HG03025 (cell line): ENCODE measurements around the gene TIAM2.
"Not testable (repeated sequence)": the region's sequence is repeated elsewhere in the genome, so short reads cannot be mapped to it uniquely, and the experiment has no call there.

Source experiments
- ATAC-seq: cut with Tn5 transposase; IDR thresholded peaks from one replicate; pipeline ENCODE4 v1.9.1; 2021; ENCODE audit warnings: mild to moderate bottlenecking, moderate library complexity; ENCODE audit not compliant: unreplicated experiment, low FRiP score

Gene TIAM2

GRCh38 chr6:155186052-155186658 is 191.0 kb downstream of the TIAM2 start:
- no peak for ATAC-seq

GRCh38 chr6:155187106-155187505 is 192.0 kb downstream of the TIAM2 start:
- ATAC-seq, result no peak

GRCh38 chr6:155187994-155188706 is 193.0 kb downstream of the TIAM2 start:
- ATAC-seq, result no peak

- ATAC-seq, result no peak
These were observed 193.8 kb downstream of the TIAM2 start for GRCh38 chr6:155188707-155189496.

- no peak for ATAC-seq
These were observed 195.6 kb downstream of the TIAM2 start for GRCh38 chr6:155190677-155191076.

GRCh38 chr6:155193526-155193925 is 198.4 kb downstream of the TIAM2 start:
- ATAC-seq, result no peak

GRCh38 chr6:155194399-155194798 is 199.3 kb downstream of the TIAM2 start:
- ATAC-seq, result no peak

- no peak for ATAC-seq
These were observed 200.8 kb downstream of the TIAM2 start for GRCh38 chr6:155195903-155196302.

- ATAC-seq, result no peak
These were observed 201.8 kb downstream of the TIAM2 start for GRCh38 chr6:155196911-155197310.

- no peak for ATAC-seq
These were observed 202.8 kb downstream of the TIAM2 start for GRCh38 chr6:155197932-155198331.

- ATAC-seq, result no peak
These were observed 204.9 kb downstream of the TIAM2 start for GRCh38 chr6:155200012-155200411.

GRCh38 chr6:155201461-155202226 is 206.5 kb downstream of the TIAM2 start:
- no peak for ATAC-seq

- ATAC-seq, result no peak
These were observed 212.1 kb downstream of the TIAM2 start for GRCh38 chr6:155207223-155207622.

GRCh38 chr6:155212106-155212505 is 217.0 kb downstream of the TIAM2 start:
- no peak for ATAC-seq

- ATAC-seq, result no peak
These were observed 217.7 kb downstream of the TIAM2 start for GRCh38 chr6:155212616-155213380.

- no peak for ATAC-seq
These were observed 218.7 kb downstream of the TIAM2 start for GRCh38 chr6:155213611-155214372.

GRCh38 chr6:155215906-155216305 is 220.8 kb downstream of the TIAM2 start:
- no peak for ATAC-seq

- no peak for ATAC-seq
These were observed 221.4 kb downstream of the TIAM2 start for GRCh38 chr6:155216312-155217046.

GRCh38 chr6:155218711-155219110 is 223.6 kb downstream of the TIAM2 start:
- ATAC-seq, result not testable (repeated sequence)
